ENCODE results near the gene ZNF391. TPM values are rescaled to one million over a fixed set of nuclear protein-coding genes. Genes with fewer than 3 reads are reported as not detected.

Gene ZNF391
- total RNA-seq, 2 experiments from 2014 or later: not detected

- BruUV-seq (replicated peaks): no TSS peak
- no peak for TF ChIP-seq EZH2phosphoT487 (IDR thresholded peaks at IDR 0.05; ENCODE audit: borderline replicate concordance, low read depth, low read length)
- TF ChIP-seq CTCF (conservative IDR thresholded peaks at IDR 0.05; ENCODE audit: low read length): no peak
- intact Hi-C loops (cut with micrococcal nuclease; ENCODE audit: unreplicated experiment): no loop called here
- no peak overlapping the region for H3K4me2 ChIP-seq (ENCODE audit: low read length)
- H3K4me3 ChIP-seq (ENCODE audit: low read depth, low read length, poor library complexity, severe bottlenecking): no peak overlapping the region
- ChIA-PET CTCF (ENCODE audit: unreplicated experiment) (no interaction called here), POLR2A (no interaction called here)
- no peak overlapping the region for H2AFZ ChIP-seq (ENCODE audit: low read length)
- no peaks in the 10 kb centered on the region for H4K20me1 ChIP-seq (ENCODE audit: insufficient read depth, low read length)
- DNase-seq (ENCODE audit: low spot score): no peak
- no peaks in the 10 kb centered on the region for H3K9me2 ChIP-seq (ENCODE audit: insufficient read depth, low read length)
- H3K9me3 ChIP-seq (ENCODE audit: low read length): 0 out of 2 replicates have a peak, but pooled peaks cover 4% of the 10 kb centered on the region
- no peaks in the 10 kb centered on the region for H3K79me2 ChIP-seq (ENCODE audit: insufficient read depth, low read depth, low read length)
- H3K4me1 ChIP-seq (ENCODE audit: insufficient read depth, low read length, poor library complexity, severe bottlenecking): no peaks in the 10 kb centered on the region
- H3K27ac ChIP-seq (ENCODE audit: low read depth, low read length, poor library complexity, severe bottlenecking): no peak overlapping the region
- H3K36me3 ChIP-seq (ENCODE audit: insufficient read depth, low read length): no peaks in the 10 kb centered on the region
These were observed 12.5 kb downstream of the ZNF391 start for GRCh38 chr6:27400877-27401642.

- peak; percentile 2 for DNase-seq (ENCODE audit: low spot score)
- H3K4me1 ChIP-seq (ENCODE audit: insufficient read depth, low read length, poor library complexity, severe bottlenecking): no peaks in the 10 kb centered on the region
- no peak for TF ChIP-seq EZH2phosphoT487 (IDR thresholded peaks at IDR 0.05; ENCODE audit: borderline replicate concordance, low read depth, low read length)
- no peak for TF ChIP-seq CTCF (conservative IDR thresholded peaks at IDR 0.05; ENCODE audit: low read length)
- intact Hi-C loops (cut with micrococcal nuclease; ENCODE audit: unreplicated experiment): no loop called here
- H3K4me3 ChIP-seq (ENCODE audit: low read depth, low read length, poor library complexity, severe bottlenecking): no peak overlapping the region
- no TSS peak for BruUV-seq (replicated peaks)
- no peak overlapping the region for H2AFZ ChIP-seq (ENCODE audit: low read length)
- H3K36me3 ChIP-seq (ENCODE audit: insufficient read depth, low read length): no peaks in the 10 kb centered on the region
- H3K9me2 ChIP-seq (ENCODE audit: insufficient read depth, low read length): no peaks in the 10 kb centered on the region
- H3K79me2 ChIP-seq (ENCODE audit: insufficient read depth, low read depth, low read length): no peaks in the 10 kb centered on the region
- 0 out of 2 replicates have a peak, but pooled peaks cover 4% of the 10 kb centered on the region for H3K9me3 ChIP-seq (ENCODE audit: low read length)
- no peak overlapping the region for H3K27ac ChIP-seq (ENCODE audit: low read depth, low read length, poor library complexity, severe bottlenecking)
- ChIA-PET CTCF (ENCODE audit: unreplicated experiment) (no interaction called here), POLR2A (interaction anchor here (0.6 kb wide), 1 partner anchor 1719 kb away, joined by 3 read pairs; no protein-coding TSS in a partner anchor)
- no peak overlapping the region for H3K4me2 ChIP-seq (ENCODE audit: low read length)
- H4K20me1 ChIP-seq (ENCODE audit: insufficient read depth, low read length): no peaks in the 10 kb centered on the region
These were observed 17.5 kb downstream of the ZNF391 start for GRCh38 chr6:27406085-27406484.

GRCh38 chr6:27407153-27407814 is 18.7 kb downstream of the ZNF391 start:
- no peaks in the 10 kb centered on the region for H3K4me1 ChIP-seq (ENCODE audit: insufficient read depth, low read length, poor library complexity, severe bottlenecking)
- no peak for TF ChIP-seq EZH2phosphoT487 (IDR thresholded peaks at IDR 0.05; ENCODE audit: borderline replicate concordance, low read depth, low read length)
- no peak for TF ChIP-seq CTCF (conservative IDR thresholded peaks at IDR 0.05; ENCODE audit: low read length)
- POLR2A ChIA-PET: no interaction called here
- 0 out of 2 replicates have a peak, but pooled peaks cover 1% of the 10 kb centered on the region for H3K9me3 ChIP-seq (ENCODE audit: low read length)
- no peaks in the 10 kb centered on the region for H3K9me2 ChIP-seq (ENCODE audit: insufficient read depth, low read length)
- no peak overlapping the region for H3K4me2 ChIP-seq (ENCODE audit: low read length)
- no peaks in the 10 kb centered on the region for H3K36me3 ChIP-seq (ENCODE audit: insufficient read depth, low read length)
- intact Hi-C loops (cut with micrococcal nuclease; ENCODE audit: unreplicated experiment): no loop called here
- H3K79me2 ChIP-seq (ENCODE audit: insufficient read depth, low read depth, low read length): no peaks in the 10 kb centered on the region
- no peaks in the 10 kb centered on the region for H4K20me1 ChIP-seq (ENCODE audit: insufficient read depth, low read length)
- no TSS peak for BruUV-seq (replicated peaks)
- H3K27ac ChIP-seq (ENCODE audit: low read depth, low read length, poor library complexity, severe bottlenecking): no peak overlapping the region
- H2AFZ ChIP-seq (ENCODE audit: low read length): no peak overlapping the region
- CTCF ChIA-PET (ENCODE audit: unreplicated experiment): no interaction called here
- DNase-seq (ENCODE audit: low spot score): no peak
- H3K4me3 ChIP-seq (ENCODE audit: low read depth, low read length, poor library complexity, severe bottlenecking): no peak overlapping the region
